SJCRH30 (cell line): Measurements from ENCODE around the gene TMEM231. TPM values are rescaled to one million over a fixed set of nuclear protein-coding genes. Genes with fewer than 3 reads are reported as not detected.
"Not testable (repeated sequence)": the region's sequence is repeated elsewhere in the genome, so short reads cannot be mapped to it uniquely, and the experiment has no call there.

Source experiments
- DNase-seq, 2 experiments: peaks; one replicate each; pipeline ENCODE4 v3.0.0-alpha.2; 2015 to 2020
- H3K27ac ChIP-seq: fragments of 250-450 bp; sonication (Bioruptor Pico); 2 replicates; pipeline ENCODE4 v1.5.1; 2020; ENCODE audit warnings: mild to moderate bottlenecking, moderate library complexity
- H3K27me3 ChIP-seq: fragments of 250-450 bp; sonication (Bioruptor Pico); 2 replicates; pipeline ENCODE4 v1.5.1; 2020; ENCODE audit warnings: mild to moderate bottlenecking, moderate library complexity
- H3K36me3 ChIP-seq: fragments of 250-450 bp; sonication (Bioruptor Pico); 2 replicates; pipeline ENCODE4 v1.5.1; 2020; ENCODE audit warnings: mild to moderate bottlenecking, moderate library complexity
- H3K4me1 ChIP-seq: fragments of 250-450 bp; sonication (Bioruptor Pico); 2 replicates; pipeline ENCODE4 v1.5.1; 2020; ENCODE audit warnings: mild to moderate bottlenecking, moderate library complexity
- H3K4me3 ChIP-seq: fragments of 250-450 bp; sonication (Bioruptor Pico); 2 replicates; pipeline ENCODE4 v1.5.1; 2020; ENCODE audit warnings: mild to moderate bottlenecking, moderate library complexity
- H3K9me3 ChIP-seq: fragments of 250-450 bp; sonication (Bioruptor Pico); replicated peaks from 2 replicates; pipeline ENCODE4 v1.5.1; 2020; ENCODE audit warnings: mild to moderate bottlenecking, moderate library complexity
- total RNA-seq: library from RNA; depleted of rRNA; stranded (reverse); fragments of >200 nt; shearing (Covaris generic); gene quantifications from 2 replicates; pipeline ENCODE4 v1.2.3, GENCODE V29; 2014; rRNA removed

Gene TMEM231
- total RNA-seq, result 2.6 and 5.1 TPM in 2 replicates

GRCh38 chr16:75555707-75556430 is at the start of gene TMEM231:
TSS of gene TMEM231 (minus strand) at chr16:75556252. CDS start at chr16:75556209, 43 bp downstream.
- no peak within 1 kb of the TSS for H3K27ac ChIP-seq
- no peaks in the 10 kb centered on the region for H3K36me3 ChIP-seq
- no peaks in the 10 kb centered on the region for H3K4me1 ChIP-seq
- H3K27me3 ChIP-seq, result no peaks in the 10 kb centered on the region
- peak; percentile 88 to 89 for DNase-seq
- H3K9me3 ChIP-seq, result no peaks in the 10 kb centered on the region
- H3K4me3 ChIP-seq, result peak within 1 kb of the TSS; percentile 62

GRCh38 chr16:75603241-75603640 is 47.2 kb upstream of the TMEM231 start:
- Histone ChIP-seq H3K36me3 (peaks cover 37% of the 10 kb centered on the region), H3K27me3 (no peaks in the 10 kb centered on the region), H3K4me1 (no peaks in the 10 kb centered on the region), H3K4me3 (no peak overlapping the region), H3K27ac (no peak overlapping the region), H3K9me3 (no peaks in the 10 kb centered on the region)
- DNase-seq, result no peak

- H3K36me3 ChIP-seq, result peaks cover 29% of the 10 kb centered on the region
- H3K27ac ChIP-seq, result no peak overlapping the region
- no peaks in the 10 kb centered on the region for H3K9me3 ChIP-seq
- H3K4me1 ChIP-seq, result no peaks in the 10 kb centered on the region
- no peak overlapping the region for H3K4me3 ChIP-seq
- no peak for DNase-seq
- H3K27me3 ChIP-seq, result no peaks in the 10 kb centered on the region
Measured at GRCh38 chr16:75599452-75600277, 43.6 kb upstream of the TMEM231 start.

- no peak for DNase-seq
- Histone ChIP-seq H3K36me3 (no peaks in the 10 kb centered on the region), H3K4me3 (no peak overlapping the region), H3K9me3 (no peaks in the 10 kb centered on the region), H3K4me1 (no peaks in the 10 kb centered on the region), H3K27me3 (no peaks in the 10 kb centered on the region), H3K27ac (no peak overlapping the region)
Measured at GRCh38 chr16:75593825-75594820, 38.1 kb upstream of the TMEM231 start.

- H3K27ac ChIP-seq, result no peak overlapping the region
- H3K27me3 ChIP-seq, result no peaks in the 10 kb centered on the region
- H3K4me3 ChIP-seq, result no peak overlapping the region
- H3K36me3 ChIP-seq, result no peaks in the 10 kb centered on the region
- H3K9me3 ChIP-seq, result no peaks in the 10 kb centered on the region
- no peaks in the 10 kb centered on the region for H3K4me1 ChIP-seq
- DNase-seq, result no peak
Measured at GRCh38 chr16:75593308-75593707, 37.3 kb upstream of the TMEM231 start.

- not testable (repeated sequence) for H3K36me3 ChIP-seq, H3K4me3 ChIP-seq, H3K27ac ChIP-seq, H3K27me3 ChIP-seq, H3K9me3 ChIP-seq, H3K4me1 ChIP-seq, DNase-seq
Measured at GRCh38 chr16:75591927-75592326, 35.9 kb upstream of the TMEM231 start.

GRCh38 chr16:75590920-75591843 is 35.1 kb upstream of the TMEM231 start:
- Histone ChIP-seq H3K4me3 (no peak overlapping the region), H3K9me3 (no peaks in the 10 kb centered on the region), H3K27ac (no peak overlapping the region), H3K27me3 (no peaks in the 10 kb centered on the region), H3K36me3 (no peaks in the 10 kb centered on the region), H3K4me1 (no peaks in the 10 kb centered on the region)
- DNase-seq, result no peak

GRCh38 chr16:75589306-75589705 is 33.3 kb upstream of the TMEM231 start:
- H3K9me3 ChIP-seq, result no peaks in the 10 kb centered on the region
- no peak overlapping the region for H3K4me3 ChIP-seq
- no peak overlapping the region for H3K27ac ChIP-seq
- no peak for DNase-seq
- no peaks in the 10 kb centered on the region for H3K4me1 ChIP-seq
- H3K36me3 ChIP-seq, result no peaks in the 10 kb centered on the region
- H3K27me3 ChIP-seq, result no peaks in the 10 kb centered on the region

GRCh38 chr16:75588716-75589115 is 32.7 kb upstream of the TMEM231 start:
- Histone ChIP-seq H3K36me3 (no peaks in the 10 kb centered on the region), H3K9me3 (no peaks in the 10 kb centered on the region), H3K4me3 (no peak overlapping the region), H3K27ac (no peak overlapping the region), H3K4me1 (no peaks in the 10 kb centered on the region), H3K27me3 (no peaks in the 10 kb centered on the region)
- no peak for DNase-seq

GRCh38 chr16:75584108-75584507 is 28.1 kb upstream of the TMEM231 start:
- H3K36me3 ChIP-seq, result no peaks in the 10 kb centered on the region
- H3K27ac ChIP-seq, result no peak overlapping the region
- no peak overlapping the region for H3K4me3 ChIP-seq
- no peaks in the 10 kb centered on the region for H3K27me3 ChIP-seq
- H3K4me1 ChIP-seq, result no peaks in the 10 kb centered on the region
- no peaks in the 10 kb centered on the region for H3K9me3 ChIP-seq
- DNase-seq, result no peak

- H3K9me3 ChIP-seq, result no peaks in the 10 kb centered on the region
- peaks cover 3% of the 10 kb centered on the region; the same call in 1 of the 2 replicates for H3K36me3 ChIP-seq
- no peaks in the 10 kb centered on the region for H3K4me1 ChIP-seq
- no peak overlapping the region for H3K4me3 ChIP-seq
- no peak overlapping the region for H3K27ac ChIP-seq
- no peak for DNase-seq
- no peaks in the 10 kb centered on the region for H3K27me3 ChIP-seq
Measured at GRCh38 chr16:75579281-75579834, 23.3 kb upstream of the TMEM231 start.

- peaks cover 3% of the 10 kb centered on the region for H3K36me3 ChIP-seq
- no peaks in the 10 kb centered on the region for H3K4me1 ChIP-seq
- no peak for DNase-seq
- H3K4me3 ChIP-seq, result no peak overlapping the region
- no peaks in the 10 kb centered on the region for H3K9me3 ChIP-seq
- H3K27me3 ChIP-seq, result no peaks in the 10 kb centered on the region
- H3K27ac ChIP-seq, result no peak overlapping the region
Measured at GRCh38 chr16:75578725-75579124, 22.7 kb upstream of the TMEM231 start.

GRCh38 chr16:75578212-75578611 is 22.2 kb upstream of the TMEM231 start:
- Histone ChIP-seq H3K4me1 (no peaks in the 10 kb centered on the region), H3K4me3 (no peak overlapping the region), H3K9me3 (no peaks in the 10 kb centered on the region), H3K27me3 (no peaks in the 10 kb centered on the region), H3K36me3 (peaks cover 3% of the 10 kb centered on the region), H3K27ac (no peak overlapping the region)
- no peak for DNase-seq
